DOHH2 (cell line): ENCODE measurements around the gene CTSD.

ENCODE experiments used
- EZH2phosphoT487 ChIP-seq: fragments of 200-600 bp; sonication (generic); IDR thresholded peaks from 2 replicates; pipeline ENCODE4 v1.6.1; 2017; ENCODE audit warnings: borderline replicate concordance, mild to moderate bottlenecking, antibody characterized with exemption, low read length, moderate library complexity, mixed read lengths
- TF ChIP-seq, protein P1 (sequence below): fragments of 200-600 bp; sonication (generic); IDR thresholded peaks from one replicate; pipeline ENCODE4 v1.5.1; 2014; ENCODE audit warnings: antibody characterized with exemption, mild to moderate bottlenecking, low read depth, low read length; ENCODE audit not compliant: poor library complexity, severe bottlenecking

DNA sequence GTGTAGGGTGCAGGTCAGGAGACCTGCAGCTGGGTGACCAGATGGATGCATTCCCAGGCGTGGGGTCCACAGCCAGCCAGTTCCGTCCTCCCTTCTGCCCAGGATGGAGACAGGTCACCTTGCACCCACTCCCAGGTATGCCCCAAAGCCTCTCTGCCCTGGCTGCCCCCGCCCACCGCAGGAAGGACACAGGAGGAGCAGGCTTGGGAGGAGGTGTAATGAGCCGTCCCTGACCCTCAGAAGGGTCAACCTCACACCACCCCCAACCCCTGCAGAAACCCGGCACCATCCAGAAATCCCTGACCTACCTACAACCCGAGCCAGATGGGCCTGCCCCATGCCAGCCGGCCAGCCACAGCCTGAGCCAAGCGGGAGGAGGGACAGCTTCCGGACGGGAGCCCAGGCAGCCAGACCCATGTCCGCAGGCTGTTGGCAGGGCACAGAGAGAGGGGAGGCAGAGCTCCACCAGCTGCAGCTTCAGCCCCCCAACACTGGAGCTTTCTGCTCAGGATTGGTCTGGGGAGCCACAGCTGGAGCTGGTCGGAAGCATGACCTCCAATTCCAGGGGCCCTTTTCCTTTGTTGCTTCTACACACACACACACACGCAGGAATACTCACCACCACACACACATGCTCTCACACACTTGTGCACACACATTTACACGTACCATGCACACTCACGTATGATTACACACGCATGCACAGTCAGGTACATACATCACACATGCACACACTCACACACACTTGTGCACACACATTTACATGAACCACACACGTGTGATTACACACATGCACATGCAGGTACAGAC lies 18.6 kb downstream of the CTSD start:
- TF ChIP-seq, protein P1, sequence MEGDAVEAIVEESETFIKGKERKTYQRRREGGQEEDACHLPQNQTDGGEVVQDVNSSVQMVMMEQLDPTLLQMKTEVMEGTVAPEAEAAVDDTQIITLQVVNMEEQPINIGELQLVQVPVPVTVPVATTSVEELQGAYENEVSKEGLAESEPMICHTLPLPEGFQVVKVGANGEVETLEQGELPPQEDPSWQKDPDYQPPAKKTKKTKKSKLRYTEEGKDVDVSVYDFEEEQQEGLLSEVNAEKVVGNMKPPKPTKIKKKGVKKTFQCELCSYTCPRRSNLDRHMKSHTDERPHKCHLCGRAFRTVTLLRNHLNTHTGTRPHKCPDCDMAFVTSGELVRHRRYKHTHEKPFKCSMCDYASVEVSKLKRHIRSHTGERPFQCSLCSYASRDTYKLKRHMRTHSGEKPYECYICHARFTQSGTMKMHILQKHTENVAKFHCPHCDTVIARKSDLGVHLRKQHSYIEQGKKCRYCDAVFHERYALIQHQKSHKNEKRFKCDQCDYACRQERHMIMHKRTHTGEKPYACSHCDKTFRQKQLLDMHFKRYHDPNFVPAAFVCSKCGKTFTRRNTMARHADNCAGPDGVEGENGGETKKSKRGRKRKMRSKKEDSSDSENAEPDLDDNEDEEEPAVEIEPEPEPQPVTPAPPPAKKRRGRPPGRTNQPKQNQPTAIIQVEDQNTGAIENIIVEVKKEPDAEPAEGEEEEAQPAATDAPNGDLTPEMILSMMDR: no peak
- TF ChIP-seq EZH2phosphoT487: no peak
